ENCODE results near the gene SASH1. TPM values are rescaled to one million over a fixed set of nuclear protein-coding genes. Genes with fewer than 3 reads are reported as not detected.

SASH1 gene
- total RNA-seq, 1 experiment from 2014 or later: 27.4 TPM

GRCh38 chr6:148329596-148330381, 12.8 kb upstream of the SASH1 start (continued):
- no peak for TF ChIP-seq PREB (CRISPR knock-in tag; IDR thresholded peaks at IDR 0.05; ENCODE audit: borderline replicate concordance)
- TF ChIP-seq E2F5 (CRISPR knock-in tag; IDR thresholded peaks at IDR 0.05): no peak
- no peak for TF ChIP-seq ERG (CRISPR knock-in tag; IDR thresholded peaks at IDR 0.05)
- no peak for TF ChIP-seq ZBTB21 (CRISPR knock-in tag; IDR thresholded peaks at IDR 0.05; ENCODE audit: borderline replicate concordance)

- no peak overlapping the region for H3K4me3 Mint-ChIP-seq
- no peaks in the 10 kb centered on the region for H3K27me3 Mint-ChIP-seq (ENCODE audit: low read depth)
- no peak for ATAC-seq
- H3K9me3 Mint-ChIP-seq: no peaks in the 10 kb centered on the region
- DNase-seq (ENCODE audit: low spot score): no peak
- peak overlapping the region; percentile 21 for H3K27ac Mint-ChIP-seq
- TF ChIP-seq GABPB1 (CRISPR knock-in tag; IDR thresholded peaks at IDR 0.05) (no peak), EMX1 (CRISPR knock-in tag; IDR thresholded peaks at IDR 0.05) (no peak), ZSCAN18 (CRISPR knock-in tag; IDR thresholded peaks at IDR 0.05) (no peak), IRF2 (CRISPR knock-in tag; IDR thresholded peaks at IDR 0.05; ENCODE audit: borderline replicate concordance, low read depth) (no peak), ZNF416 (CRISPR knock-in tag; IDR thresholded peaks at IDR 0.05) (no peak), ZBTB21 (CRISPR knock-in tag; IDR thresholded peaks at IDR 0.05; ENCODE audit: borderline replicate concordance) (no peak), TP53 (CRISPR knock-in tag; IDR thresholded peaks at IDR 0.05) (no peak), FOXP1 (CRISPR knock-in tag; IDR thresholded peaks at IDR 0.05; ENCODE audit: borderline replicate concordance) (no peak), ZMAT4 (CRISPR knock-in tag; IDR thresholded peaks at IDR 0.05) (no peak), ESRRA (CRISPR knock-in tag; IDR thresholded peaks at IDR 0.05; ENCODE audit: borderline replicate concordance) (no peak), ZNF423 (CRISPR knock-in tag; IDR thresholded peaks at IDR 0.05) (no peak)
- peaks cover 16% of the 10 kb centered on the region; the same call in 1 of the 2 replicates for H3K4me1 Mint-ChIP-seq
- no peaks in the 10 kb centered on the region for H3K36me3 Mint-ChIP-seq
- CTCF ChIA-PET: no interaction called here
- POLR2A ChIA-PET: no interaction called here
These were observed 10.6 kb upstream of the SASH1 start for GRCh38 chr6:148332088-148332487.

- H3K4me1 Mint-ChIP-seq: peaks cover 27% of the 10 kb centered on the region
- DNase-seq (ENCODE audit: low spot score): no peak
- no peaks in the 10 kb centered on the region; the same call in 1 of the 2 replicates for H3K27me3 Mint-ChIP-seq (ENCODE audit: low read depth)
- no peaks in the 10 kb centered on the region for H3K9me3 Mint-ChIP-seq
- no peak for ATAC-seq
- CTCF ChIA-PET: no interaction called here
- H3K4me3 Mint-ChIP-seq: no peak overlapping the region
- POLR2A ChIA-PET: no interaction called here
- H3K36me3 Mint-ChIP-seq: no peaks in the 10 kb centered on the region
- H3K27ac Mint-ChIP-seq: no peak overlapping the region
- no peak for TF ChIP-seq RORB (CRISPR knock-in tag; IDR thresholded peaks at IDR 0.05)
- TF ChIP-seq ATF3 (CRISPR knock-in tag; conservative IDR thresholded peaks at IDR 0.05): no peak
- no peak for TF ChIP-seq ATF6 (CRISPR knock-in tag; IDR thresholded peaks at IDR 0.05)
- TF ChIP-seq GRHL2 (CRISPR knock-in tag; IDR thresholded peaks at IDR 0.05; ENCODE audit: insufficient replicate concordance, severe bottlenecking): no peak
- TF ChIP-seq ZNF219 (CRISPR knock-in tag; IDR thresholded peaks at IDR 0.05; ENCODE audit: borderline replicate concordance): no peak
- TF ChIP-seq CBFB (CRISPR knock-in tag; IDR thresholded peaks at IDR 0.05; ENCODE audit: low read depth): no peak
- no peak for TF ChIP-seq MLX (CRISPR knock-in tag; IDR thresholded peaks at IDR 0.05)
- TF ChIP-seq CDX4 (CRISPR knock-in tag; IDR thresholded peaks at IDR 0.05; ENCODE audit: borderline replicate concordance): no peak
- TF ChIP-seq ZNF121 (CRISPR knock-in tag; IDR thresholded peaks at IDR 0.05): no peak
These were observed 5.7 kb upstream of the SASH1 start for GRCh38 chr6:148336901-148337300.

Measured in WTC11 (cell line).